ENCODE data around the gene ARHGAP10. TPM values are rescaled to one million over a fixed set of nuclear protein-coding genes. Genes with fewer than 3 reads are reported as not detected.

ARHGAP10 gene
- total RNA-seq, 4 donors from 2014 or later = 26.5 to 117 (median 29.7) TPM

DNA sequence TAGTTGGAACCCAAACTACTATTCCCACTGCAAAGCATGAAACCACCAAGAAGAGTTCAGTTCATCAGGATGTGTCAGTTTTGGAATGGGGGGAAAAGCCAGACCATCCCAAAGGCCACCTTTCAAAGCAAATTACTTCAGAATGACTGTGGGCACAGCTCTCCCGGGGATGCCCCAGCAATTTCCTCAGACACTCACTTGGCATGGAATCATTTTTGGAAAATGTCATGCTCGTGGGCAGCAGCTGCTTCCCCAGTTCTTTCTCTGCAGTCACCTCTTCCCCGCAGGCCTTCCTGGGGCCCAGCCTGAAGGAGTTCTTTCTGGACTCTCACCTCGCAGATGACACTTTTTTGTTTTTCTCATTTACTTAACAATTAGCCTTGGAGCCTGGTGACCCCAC lies 360.0 kb downstream of the ARHGAP10 start:
- Histone ChIP-seq H3K4me3 (no peak overlapping the region), H3K4me1 (no peaks in the 10 kb centered on the region), H3K27ac (no peak overlapping the region), H3K36me3 (peaks cover 0 to 1% (median 0%) of the 10 kb centered on the region in 3 donors), H3K27me3 (no peaks in the 10 kb centered on the region), H3K9me3 (no peaks in the 10 kb centered on the region)
- 73 to 81% methylated on average over 3 to 4 of the region's 4 CpGs for WGBS, 2 donors
- intact Hi-C loops (cut with DNase I) = no loop called here
- DNase-seq = no peak
- TF ChIP-seq POLR2A (IDR thresholded peaks at IDR 0.05) = no peak
- TF ChIP-seq, protein P1, sequence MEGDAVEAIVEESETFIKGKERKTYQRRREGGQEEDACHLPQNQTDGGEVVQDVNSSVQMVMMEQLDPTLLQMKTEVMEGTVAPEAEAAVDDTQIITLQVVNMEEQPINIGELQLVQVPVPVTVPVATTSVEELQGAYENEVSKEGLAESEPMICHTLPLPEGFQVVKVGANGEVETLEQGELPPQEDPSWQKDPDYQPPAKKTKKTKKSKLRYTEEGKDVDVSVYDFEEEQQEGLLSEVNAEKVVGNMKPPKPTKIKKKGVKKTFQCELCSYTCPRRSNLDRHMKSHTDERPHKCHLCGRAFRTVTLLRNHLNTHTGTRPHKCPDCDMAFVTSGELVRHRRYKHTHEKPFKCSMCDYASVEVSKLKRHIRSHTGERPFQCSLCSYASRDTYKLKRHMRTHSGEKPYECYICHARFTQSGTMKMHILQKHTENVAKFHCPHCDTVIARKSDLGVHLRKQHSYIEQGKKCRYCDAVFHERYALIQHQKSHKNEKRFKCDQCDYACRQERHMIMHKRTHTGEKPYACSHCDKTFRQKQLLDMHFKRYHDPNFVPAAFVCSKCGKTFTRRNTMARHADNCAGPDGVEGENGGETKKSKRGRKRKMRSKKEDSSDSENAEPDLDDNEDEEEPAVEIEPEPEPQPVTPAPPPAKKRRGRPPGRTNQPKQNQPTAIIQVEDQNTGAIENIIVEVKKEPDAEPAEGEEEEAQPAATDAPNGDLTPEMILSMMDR (IDR thresholded peaks at IDR 0.05) = no peak

DNA sequence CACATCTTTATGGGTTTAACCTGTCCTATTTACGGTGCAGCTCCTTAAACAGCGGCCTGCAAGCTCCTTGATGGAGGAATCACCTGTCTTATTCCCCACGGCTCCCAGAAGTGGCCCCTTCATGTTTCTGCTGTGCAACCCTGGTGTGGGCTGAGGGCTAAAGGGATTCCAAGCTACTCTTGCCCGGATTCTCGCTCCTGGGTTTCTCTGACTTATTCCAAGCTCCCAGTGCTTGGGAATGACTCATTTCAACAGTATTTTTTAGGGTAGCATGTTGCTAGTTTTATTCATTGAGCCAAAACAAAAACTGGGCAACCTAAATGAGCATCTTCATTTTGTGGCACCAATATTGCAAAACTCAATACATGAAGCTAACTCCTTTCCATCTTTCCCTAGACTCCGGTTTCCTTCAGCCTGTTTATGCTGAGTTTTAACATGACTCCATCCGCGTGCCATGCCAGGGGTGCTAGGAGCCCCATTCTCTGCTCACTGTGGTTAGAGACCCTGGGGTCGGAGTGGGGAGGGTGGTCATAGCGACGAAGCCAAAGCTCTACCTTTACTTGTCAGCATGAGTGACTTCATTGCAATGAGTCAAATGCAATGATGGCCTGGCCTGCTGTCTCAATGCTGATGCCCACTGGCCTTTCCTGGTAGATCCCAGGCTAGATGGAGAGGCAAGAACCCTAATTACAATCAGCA lies 360.6 kb downstream of the ARHGAP10 start:
- H3K36me3 ChIP-seq = peaks cover 0 to 7% (median 0%) of the 10 kb centered on the region in 3 donors
- TF ChIP-seq POLR2A (IDR thresholded peaks at IDR 0.05) = no peak
- TF ChIP-seq, protein P1 (IDR thresholded peaks at IDR 0.05) = no peak
- no peak overlapping the region for H3K4me3 ChIP-seq
- intact Hi-C loops (cut with DNase I) = no loop called here
- H3K27ac ChIP-seq = no peak overlapping the region
- no peaks in the 10 kb centered on the region for H3K9me3 ChIP-seq
- 92 to 97% methylated on average over 6 to 11 of the region's 11 CpGs for WGBS, 2 donors
- no peak for DNase-seq
- no peaks in the 10 kb centered on the region for H3K4me1 ChIP-seq
- H3K27me3 ChIP-seq = no peaks in the 10 kb centered on the region

DNA sequence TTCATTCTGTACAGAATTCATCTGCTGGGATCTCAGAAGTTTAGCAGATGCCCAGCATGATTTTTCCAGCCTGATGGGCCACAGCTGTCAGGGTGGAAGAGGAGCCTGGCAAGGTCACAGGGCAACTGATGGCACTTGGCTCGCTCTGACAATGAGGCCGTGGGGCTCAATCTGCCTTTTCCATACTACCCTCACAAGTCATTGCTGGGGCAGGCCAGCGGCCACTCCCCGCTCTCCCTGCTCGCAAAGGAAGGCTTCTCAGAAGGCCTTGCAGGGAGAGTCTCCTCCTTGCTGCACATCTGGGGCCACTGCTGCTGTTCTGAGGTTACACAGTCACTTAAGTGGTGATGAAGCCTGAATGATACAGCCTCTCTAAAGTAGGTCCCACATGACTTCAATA lies 361.2 kb downstream of the ARHGAP10 start:
- WGBS, 2 donors = 89% methylated on average over 4 to 5 of the region's 5 CpGs
- Histone ChIP-seq H3K4me1 (no peaks in the 10 kb centered on the region), H3K27me3 (no peaks in the 10 kb centered on the region), H3K9me3 (no peaks in the 10 kb centered on the region), H3K27ac (no peak overlapping the region), H3K4me3 (no peak overlapping the region), H3K36me3 (peaks cover 0 to 7% (median 0%) of the 10 kb centered on the region in 3 donors)
- intact Hi-C loops (cut with DNase I) = no loop called here
- no peak for DNase-seq
- TF ChIP-seq, protein P1 (IDR thresholded peaks at IDR 0.05) = no peak
- no peak for TF ChIP-seq POLR2A (IDR thresholded peaks at IDR 0.05)

DNA sequence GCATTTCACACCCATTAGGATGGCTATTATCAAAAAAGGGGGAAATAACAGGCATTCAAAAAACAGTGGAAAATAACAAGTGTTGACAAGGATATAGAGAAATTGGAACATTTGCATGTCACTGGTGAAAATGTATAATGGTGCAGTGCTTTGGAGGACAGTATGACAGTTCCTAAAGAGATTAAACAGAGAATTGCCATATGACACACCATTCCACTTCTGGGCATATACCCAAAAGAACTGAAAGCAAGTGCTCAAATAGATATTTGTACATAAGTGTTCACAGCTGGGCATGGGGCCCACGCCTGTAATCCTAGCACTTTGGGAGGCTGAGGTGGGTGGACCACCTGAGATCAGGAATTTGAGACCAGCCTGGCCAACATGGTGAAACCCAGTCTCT lies 362.3 kb downstream of the ARHGAP10 start:
- WGBS, 2 donors = 77 to 91% methylated on average over 1 of the region's 1 CpG
- H3K4me1 ChIP-seq = no peaks in the 10 kb centered on the region
- H3K4me3 ChIP-seq = no peak overlapping the region
- DNase-seq = no peak
- H3K27ac ChIP-seq = no peak overlapping the region
- TF ChIP-seq POLR2A (IDR thresholded peaks at IDR 0.05) = no peak
- TF ChIP-seq, protein P1 (IDR thresholded peaks at IDR 0.05) = no peak
- no peaks in the 10 kb centered on the region for H3K27me3 ChIP-seq
- intact Hi-C loops (cut with DNase I) = no loop called here
- H3K36me3 ChIP-seq = peaks cover 0 to 7% (median 0%) of the 10 kb centered on the region in 3 donors
- H3K9me3 ChIP-seq = no peaks in the 10 kb centered on the region

DNA sequence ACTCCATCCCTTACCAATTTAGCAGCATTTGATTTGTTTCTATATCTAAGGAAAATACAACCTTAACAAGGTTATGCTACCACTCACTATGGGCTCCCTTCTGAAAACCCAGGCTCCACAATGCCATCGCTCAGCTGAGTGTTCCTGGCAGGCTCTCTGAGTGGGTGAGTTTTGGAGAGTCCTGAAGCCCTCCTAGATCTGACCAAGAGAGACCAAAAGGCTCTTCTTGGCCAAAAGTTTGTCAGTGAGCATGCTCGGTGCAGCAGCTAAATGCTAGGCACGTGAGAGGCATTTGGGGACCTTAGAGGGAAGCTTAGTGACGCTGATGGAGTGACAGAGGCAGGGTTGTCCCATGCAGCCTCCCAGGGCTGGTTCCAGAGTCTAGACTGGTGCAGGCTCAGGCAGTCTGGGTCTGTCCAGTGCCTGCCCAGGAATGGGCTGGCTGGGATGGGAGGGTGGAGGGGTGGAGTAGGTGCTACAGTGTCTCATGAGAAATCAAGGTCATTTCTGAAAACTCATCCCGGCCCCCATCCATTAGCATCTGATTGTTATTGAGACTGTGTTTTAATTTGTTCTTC lies 363.5 kb downstream of the ARHGAP10 start:
- TF ChIP-seq, protein P1 (IDR thresholded peaks at IDR 0.05) = no peak
- no peaks in the 10 kb centered on the region for H3K4me1 ChIP-seq
- H3K27me3 ChIP-seq = no peaks in the 10 kb centered on the region
- DNase-seq = no peak
- no peaks in the 10 kb centered on the region for H3K9me3 ChIP-seq
- no peak overlapping the region for H3K4me3 ChIP-seq
- intact Hi-C loops (cut with DNase I) = no loop called here
- H3K36me3 ChIP-seq = peaks cover 0 to 7% (median 0%) of the 10 kb centered on the region in 3 donors
- WGBS, 2 donors = 88 to 100% methylated on average over 2 to 5 of the region's 5 CpGs
- H3K27ac ChIP-seq = no peak overlapping the region

Data from esophagus squamous epithelium (tissue), 5 donors.